Measurements from ENCODE around the gene ROBO1. TPM values are rescaled to one million over a fixed set of nuclear protein-coding genes. Genes with fewer than 3 reads are reported as not detected.
"Not testable (repeated sequence)": the region's sequence is repeated elsewhere in the genome, so short reads cannot be mapped to it uniquely, and the experiment has no call there.

ROBO1 gene
- total RNA-seq, 1 experiment from 2014 or later, result 35.5 TPM

DNA sequence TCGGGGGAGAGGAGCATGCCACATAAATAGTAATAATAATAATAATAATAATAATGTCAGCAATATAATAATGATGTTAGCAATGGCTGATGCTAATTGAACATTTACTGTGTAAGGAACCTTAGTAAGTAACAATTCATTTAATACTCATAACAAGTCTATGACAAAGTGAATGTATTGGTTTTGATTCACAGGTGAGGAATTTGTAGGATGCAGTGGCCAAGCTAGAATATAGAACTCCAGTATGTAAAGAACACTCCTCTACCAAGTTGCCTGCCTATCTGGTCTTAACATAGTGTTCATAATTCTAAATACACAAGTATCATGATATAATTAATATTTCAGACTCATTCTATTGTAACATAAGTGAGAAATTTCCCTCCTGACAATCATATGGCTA lies 1016.5 kb downstream of the ROBO1 start:
- H3K9me3 ChIP-seq (ENCODE audit: low read length), result no peaks in the 10 kb centered on the region
- no peaks in the 10 kb centered on the region for H3K9me2 ChIP-seq (replicated peaks; ENCODE audit: low read length)
- ChIA-PET POLR2A (ENCODE audit: unreplicated experiment) (interaction anchor here (0.6 kb wide), 1 partner anchor 257 kb away, joined by 6 read pairs; no protein-coding TSS in a partner anchor), CTCF (no interaction called here)
- no peak overlapping the region for H3K27ac ChIP-seq (ENCODE audit: low read length)
- H3K79me2 ChIP-seq (ENCODE audit: low read length), result no peaks in the 10 kb centered on the region
- H3K4me3 ChIP-seq (ENCODE audit: low read length), result no peak overlapping the region
- H3K36me3 ChIP-seq (ENCODE audit: low read depth, low read length), result no peaks in the 10 kb centered on the region
- intact Hi-C loops (cut with micrococcal nuclease), result loop anchor here (5.0 kb wide), 3 partner anchors 61 to 266 kb away; no protein-coding TSS in a partner anchor
- H4K20me1 ChIP-seq (ENCODE audit: low read length), result no peaks in the 10 kb centered on the region
- no TSS peak for BruUV-seq (replicated peaks)
- TF ChIP-seq EZH2phosphoT487 (IDR thresholded peaks at IDR 0.05; ENCODE audit: borderline replicate concordance, low read length) (no peak), CTCF (conservative IDR thresholded peaks at IDR 0.05; ENCODE audit: low read depth, low read length) (no peak), EZH2 (IDR thresholded peaks at IDR 0.05; ENCODE audit: low read length, unreplicated experiment) (no peak)
- peaks cover 41% of the 10 kb centered on the region for H3K4me1 ChIP-seq (ENCODE audit: insufficient read depth, low read length)
- ATAC-seq (peak; percentile 21), DNase-seq (peak; percentile 57)
- H3F3A ChIP-seq (ENCODE audit: low read length, unreplicated experiment), result no peaks in the 10 kb centered on the region
- H2AFZ ChIP-seq (ENCODE audit: low read length), result no peak overlapping the region
- H3K27me3 ChIP-seq (ENCODE audit: low read length), result no peaks in the 10 kb centered on the region
- H3K9ac ChIP-seq (ENCODE audit: low read length), result no peak overlapping the region
- peak overlapping the region; percentile 34; the same call in 1 of the 2 replicates for H3K4me2 ChIP-seq (ENCODE audit: low read length)

- H3K27me3 ChIP-seq (ENCODE audit: low read length); H3K79me2 ChIP-seq (ENCODE audit: low read length); H3K36me3 ChIP-seq (ENCODE audit: low read depth, low read length); H3K27ac ChIP-seq (ENCODE audit: low read length); H3K9me3 ChIP-seq (ENCODE audit: low read length); H3K4me3 ChIP-seq (ENCODE audit: low read length); DNase-seq; CTCF ChIA-PET; H3F3A ChIP-seq (ENCODE audit: low read length, unreplicated experiment); H3K9ac ChIP-seq (ENCODE audit: low read length); H4K20me1 ChIP-seq (ENCODE audit: low read length); ATAC-seq; H3K4me2 ChIP-seq (ENCODE audit: low read length); BruUV-seq (replicated peaks); H3K9me2 ChIP-seq (replicated peaks; ENCODE audit: low read length); POLR2A ChIA-PET (ENCODE audit: unreplicated experiment); H2AFZ ChIP-seq (ENCODE audit: low read length): not testable (repeated sequence)
- intact Hi-C loops (cut with micrococcal nuclease), result loop anchor here (5.0 kb wide), 3 partner anchors 62 to 267 kb away; no protein-coding TSS in a partner anchor
- H3K4me1 ChIP-seq (ENCODE audit: insufficient read depth, low read length), result peaks cover 41% of the 10 kb centered on the region
Measured at GRCh38 chr3:78750291-78750690, 1017.5 kb downstream of the ROBO1 start.

DNA sequence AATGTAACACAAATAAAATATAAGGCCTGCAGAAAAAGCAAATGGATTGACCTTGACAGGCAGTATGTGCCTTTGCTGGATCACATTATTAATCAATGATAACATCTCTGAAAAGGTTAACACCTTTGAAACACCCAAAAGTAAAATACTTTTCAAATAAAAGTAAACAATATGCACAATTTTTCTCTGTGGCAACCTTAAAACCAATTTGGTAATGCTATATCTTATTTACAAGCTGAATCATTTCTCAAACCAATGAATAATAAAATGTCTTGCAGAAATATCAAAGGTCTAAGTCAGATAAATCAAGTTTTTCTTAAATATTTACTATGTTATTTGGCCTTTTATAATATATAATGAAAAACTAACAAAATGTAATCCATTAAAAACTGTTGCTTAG lies 1018.7 kb downstream of the ROBO1 start:
- no peaks in the 10 kb centered on the region for H4K20me1 ChIP-seq (ENCODE audit: low read length)
- H3K36me3 ChIP-seq (ENCODE audit: low read depth, low read length), result no peaks in the 10 kb centered on the region
- CTCF ChIA-PET, result no interaction called here
- peaks cover 33% of the 10 kb centered on the region for H3K4me1 ChIP-seq (ENCODE audit: insufficient read depth, low read length)
- H3K4me2 ChIP-seq (ENCODE audit: low read length), result peak overlapping the region; percentile 38
- POLR2A ChIA-PET (ENCODE audit: unreplicated experiment), result no interaction called here
- H3F3A ChIP-seq (ENCODE audit: low read length, unreplicated experiment), result no peaks in the 10 kb centered on the region
- no peaks in the 10 kb centered on the region for H3K79me2 ChIP-seq (ENCODE audit: low read length)
- no peak overlapping the region for H3K9ac ChIP-seq (ENCODE audit: low read length)
- H3K4me3 ChIP-seq (ENCODE audit: low read length), result no peak overlapping the region
- no peaks in the 10 kb centered on the region for H3K27me3 ChIP-seq (ENCODE audit: low read length)
- intact Hi-C loops (cut with micrococcal nuclease), result no loop called here
- no peaks in the 10 kb centered on the region for H3K9me2 ChIP-seq (replicated peaks; ENCODE audit: low read length)
- ATAC-seq, result peak; percentile 30; the same call in 1 of the 2 replicates
- TF ChIP-seq EZH2 (IDR thresholded peaks at IDR 0.05; ENCODE audit: low read length, unreplicated experiment), result no peak
- TF ChIP-seq EZH2phosphoT487 (IDR thresholded peaks at IDR 0.05; ENCODE audit: borderline replicate concordance, low read length), result no peak
- no peak for TF ChIP-seq CTCF (conservative IDR thresholded peaks at IDR 0.05; ENCODE audit: low read depth, low read length)
- no peak overlapping the region for H3K27ac ChIP-seq (ENCODE audit: low read length)
- DNase-seq, result peak; percentile 37
- H3K9me3 ChIP-seq (ENCODE audit: low read length), result no peaks in the 10 kb centered on the region
- BruUV-seq (replicated peaks), result no TSS peak
- H2AFZ ChIP-seq (ENCODE audit: low read length), result no peak overlapping the region

Measured in PC-3 (cell line).